ENCODE data around the gene KCNN1.
A peak's percentile ranks its signal among the peaks of the same experiment; 100 is the strongest.

- TF ChIP-seq, protein P1, sequence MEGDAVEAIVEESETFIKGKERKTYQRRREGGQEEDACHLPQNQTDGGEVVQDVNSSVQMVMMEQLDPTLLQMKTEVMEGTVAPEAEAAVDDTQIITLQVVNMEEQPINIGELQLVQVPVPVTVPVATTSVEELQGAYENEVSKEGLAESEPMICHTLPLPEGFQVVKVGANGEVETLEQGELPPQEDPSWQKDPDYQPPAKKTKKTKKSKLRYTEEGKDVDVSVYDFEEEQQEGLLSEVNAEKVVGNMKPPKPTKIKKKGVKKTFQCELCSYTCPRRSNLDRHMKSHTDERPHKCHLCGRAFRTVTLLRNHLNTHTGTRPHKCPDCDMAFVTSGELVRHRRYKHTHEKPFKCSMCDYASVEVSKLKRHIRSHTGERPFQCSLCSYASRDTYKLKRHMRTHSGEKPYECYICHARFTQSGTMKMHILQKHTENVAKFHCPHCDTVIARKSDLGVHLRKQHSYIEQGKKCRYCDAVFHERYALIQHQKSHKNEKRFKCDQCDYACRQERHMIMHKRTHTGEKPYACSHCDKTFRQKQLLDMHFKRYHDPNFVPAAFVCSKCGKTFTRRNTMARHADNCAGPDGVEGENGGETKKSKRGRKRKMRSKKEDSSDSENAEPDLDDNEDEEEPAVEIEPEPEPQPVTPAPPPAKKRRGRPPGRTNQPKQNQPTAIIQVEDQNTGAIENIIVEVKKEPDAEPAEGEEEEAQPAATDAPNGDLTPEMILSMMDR (IDR thresholded peaks at IDR 0.05; ENCODE audit: low read depth, low read length) = peak; percentile 87
- TF ChIP-seq EZH2phosphoT487 (IDR thresholded peaks at IDR 0.05; ENCODE audit: low read depth) = no peak
These were observed 31.3 kb downstream of the KCNN1 start for GRCh38 chr19:17997969-17998826.

Data from OCI-LY3 (cell line).